ENCODE data around the gene TMEM54.
A peak's percentile ranks its signal among the peaks of the same experiment; 100 is the strongest.

Gene TMEM54

DNA sequence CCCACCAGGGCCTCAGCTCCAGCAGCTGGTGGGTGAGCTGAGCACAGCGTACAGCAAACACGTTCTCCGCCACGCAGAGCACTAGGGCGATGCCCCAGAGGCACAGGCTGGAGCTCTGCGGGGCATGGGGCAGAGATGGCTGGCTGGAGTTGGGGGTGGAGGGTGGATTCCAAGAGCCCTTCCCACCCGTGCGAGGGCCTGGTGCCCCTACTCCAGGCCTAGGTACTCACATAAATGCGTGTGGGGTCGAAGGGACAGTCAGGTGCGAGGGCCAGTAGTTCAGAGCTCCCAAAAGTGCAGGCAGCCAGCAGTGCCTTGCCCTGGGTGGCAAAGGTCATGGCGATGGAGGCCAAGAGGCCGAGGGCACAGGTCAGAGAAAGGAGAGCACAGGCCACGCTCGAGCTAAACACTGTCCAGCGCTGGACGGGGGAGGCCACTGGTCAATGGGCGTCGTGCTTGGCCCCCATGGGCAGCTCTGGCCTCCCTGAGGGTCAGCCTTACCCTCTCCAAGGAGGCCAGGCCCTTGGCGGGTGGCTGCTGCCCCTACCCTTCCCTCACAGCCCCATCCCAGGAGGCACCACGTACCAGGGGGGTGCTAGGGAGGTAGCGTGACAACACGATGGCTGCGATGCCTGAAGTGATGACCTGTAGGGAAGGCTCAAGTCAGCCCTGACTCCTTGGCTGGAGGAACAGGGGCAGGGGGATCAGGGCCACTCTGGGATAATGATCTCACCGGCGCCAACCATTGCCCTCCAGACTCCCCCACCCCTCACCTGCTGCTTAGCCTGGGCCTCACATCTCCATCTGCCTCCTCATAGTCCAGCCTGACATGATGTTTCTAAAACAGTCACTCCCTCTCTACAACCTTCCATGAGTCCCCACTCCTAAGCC, 5.6 kb downstream of the TMEM54 start:
- DNase-seq (ENCODE audit: low read depth in 1 of 2, low spot score in 1 of 2) = no peak

DNA sequence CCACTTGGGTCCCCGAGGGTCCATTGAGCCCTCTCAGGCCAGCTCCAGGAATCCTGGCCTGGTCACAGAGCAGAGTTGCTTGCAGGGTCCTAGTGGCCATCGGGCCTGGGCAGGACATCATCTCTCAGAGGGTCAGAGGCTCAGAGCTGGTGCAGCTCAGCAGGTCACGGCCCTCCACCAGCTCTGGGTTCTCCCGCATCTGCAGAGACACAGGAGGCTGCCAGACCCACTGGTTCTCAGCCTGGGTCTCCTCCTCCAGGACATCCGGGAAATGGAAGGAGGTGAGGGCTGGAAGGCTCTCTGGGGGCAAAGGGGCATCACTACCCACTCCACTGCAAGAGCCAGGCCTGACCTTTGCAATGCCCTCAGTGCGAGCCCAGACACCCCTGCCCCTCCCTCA, 6.5 kb downstream of the TMEM54 start:
- no peak for DNase-seq (ENCODE audit: low read depth in 1 of 2, low spot score in 1 of 2)

DNA sequence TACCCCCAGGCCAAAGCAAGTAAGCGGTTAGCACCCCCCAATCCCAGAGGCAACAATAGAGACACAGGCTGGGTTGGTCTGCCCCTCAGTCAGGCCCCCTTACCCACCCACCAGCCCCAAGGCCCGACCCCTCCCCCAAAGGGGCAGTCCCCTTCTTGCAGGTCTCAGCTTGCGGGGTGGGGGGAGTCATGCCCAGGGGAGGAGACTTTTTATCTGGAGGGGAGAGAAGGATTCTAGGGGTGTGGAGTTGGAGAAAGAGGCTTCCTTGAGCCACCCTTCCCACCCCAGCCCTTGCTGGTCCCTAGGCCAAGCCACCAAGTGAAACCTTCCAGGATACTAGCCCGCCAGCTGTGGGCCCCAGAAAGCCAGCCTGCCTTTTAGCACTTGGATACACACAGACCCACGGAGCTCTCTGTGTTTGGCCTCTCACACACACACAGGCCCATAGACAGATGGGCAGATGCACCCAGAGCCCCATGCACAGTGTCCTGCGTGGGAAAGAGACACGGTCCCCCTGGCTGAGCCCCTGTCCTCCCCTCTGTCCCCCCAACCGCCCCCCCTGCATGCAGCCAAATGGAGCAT, 7.1 kb downstream of the TMEM54 start:
- no peak for DNase-seq (ENCODE audit: low read depth in 1 of 2, low spot score in 1 of 2)

DNA sequence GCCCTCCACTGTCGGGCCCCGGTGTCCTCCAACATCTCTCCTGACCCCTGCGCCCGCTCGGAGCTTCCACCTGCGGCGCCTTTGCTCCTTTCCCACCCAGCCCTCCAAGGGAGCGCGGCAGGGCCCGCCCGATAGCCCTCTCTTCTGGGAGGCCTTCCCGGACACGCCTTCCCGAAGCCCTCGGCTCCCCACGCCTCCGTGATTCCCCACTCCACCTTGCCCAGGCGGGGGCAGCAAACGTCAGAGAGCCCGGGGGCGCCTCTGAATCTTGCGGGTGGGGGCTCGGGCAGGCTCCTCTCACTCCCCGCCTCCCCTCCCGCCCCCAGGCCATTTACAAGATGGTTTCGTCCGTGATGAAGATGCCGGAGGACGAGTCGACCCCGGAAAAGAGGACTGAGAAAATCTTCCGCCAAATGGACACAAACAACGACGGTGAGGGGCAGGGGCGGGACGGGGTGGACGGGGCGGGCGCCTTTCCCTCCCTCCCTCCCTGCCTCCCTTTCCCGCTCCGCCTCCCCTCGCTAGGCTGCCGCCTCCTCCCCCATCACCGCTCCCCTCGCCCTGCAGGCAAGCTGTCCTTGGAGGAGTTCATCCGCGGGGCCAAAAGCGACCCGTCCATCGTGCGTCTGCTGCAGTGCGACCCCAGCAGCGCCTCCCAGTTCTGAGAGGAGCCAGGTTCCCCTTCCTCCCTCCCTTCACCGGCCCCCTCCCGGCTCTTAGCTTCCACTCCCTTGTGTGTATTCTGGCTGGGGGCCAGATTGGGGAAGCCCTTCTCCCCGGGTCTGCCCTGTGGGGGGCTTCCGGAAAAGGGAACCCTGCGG, 7.8 kb downstream of the TMEM54 start:
- DNase-seq (ENCODE audit: low read depth in 1 of 2, low spot score in 1 of 2) = no peak

DNA sequence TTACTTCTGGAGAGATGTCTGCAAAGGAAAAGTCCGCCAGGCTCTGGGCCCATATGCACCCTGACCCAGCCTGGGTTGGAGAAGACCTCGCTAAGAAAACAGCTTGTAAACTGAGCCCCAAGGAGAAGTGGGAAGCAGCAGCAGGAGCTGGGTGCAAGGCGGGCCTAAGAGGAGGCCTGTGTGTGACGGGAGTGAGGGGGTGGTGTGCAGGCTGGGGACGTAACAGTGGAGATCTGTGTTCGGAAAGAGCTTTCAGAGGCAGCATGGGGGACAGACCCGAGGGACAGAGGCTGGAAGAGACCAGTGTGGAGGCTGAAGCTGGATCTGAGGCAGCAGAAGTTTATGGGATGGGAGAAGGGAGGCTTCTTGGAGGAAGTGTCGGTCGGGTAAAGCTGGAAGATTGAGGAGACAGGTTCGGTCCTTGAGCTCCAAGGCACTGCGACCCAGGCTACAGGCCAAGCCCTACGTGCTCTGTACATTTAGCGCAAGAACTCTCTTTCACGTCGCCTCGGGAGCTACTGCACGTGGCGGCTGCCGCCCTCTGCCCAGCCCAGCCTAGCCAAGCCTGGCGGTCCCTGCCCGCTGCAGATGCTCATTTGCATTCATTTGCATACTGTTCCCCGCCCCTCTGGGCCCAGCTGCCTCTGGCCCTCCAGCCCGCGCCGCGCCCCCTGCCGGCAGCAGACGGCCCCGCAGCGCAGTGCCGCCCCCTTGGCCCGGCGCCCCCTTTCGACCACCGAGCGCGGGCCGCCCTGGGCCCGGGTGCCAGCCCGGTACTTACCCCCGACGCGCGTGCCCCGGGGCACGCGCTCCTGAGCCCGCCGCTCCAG, 8.6 kb downstream of the TMEM54 start:
- peak in 1 of 2 donors; percentile 33 for DNase-seq (ENCODE audit: low read depth in 1 of 2, low spot score in 1 of 2)

DNA sequence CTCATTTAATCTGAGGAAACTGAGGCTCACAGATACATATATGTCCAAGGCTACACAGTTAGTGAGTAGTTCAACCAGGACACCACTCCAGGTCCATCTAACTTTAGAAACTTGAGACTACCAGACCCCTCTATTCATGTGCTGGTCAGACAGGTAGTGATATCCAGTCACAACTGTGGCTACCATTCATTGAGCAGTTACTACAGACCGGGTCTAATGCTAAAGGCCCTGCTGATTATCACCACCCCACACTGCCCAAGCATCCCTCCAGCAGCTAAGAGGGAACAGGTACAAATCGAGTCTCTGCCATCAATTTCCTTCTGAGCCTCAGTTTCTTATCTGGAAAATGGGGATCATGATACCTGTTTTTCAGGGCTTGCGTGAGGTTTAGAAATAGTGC, 9.6 kb downstream of the TMEM54 start:
- no peak for DNase-seq (ENCODE audit: low read depth in 1 of 2, low spot score in 1 of 2)

DNA sequence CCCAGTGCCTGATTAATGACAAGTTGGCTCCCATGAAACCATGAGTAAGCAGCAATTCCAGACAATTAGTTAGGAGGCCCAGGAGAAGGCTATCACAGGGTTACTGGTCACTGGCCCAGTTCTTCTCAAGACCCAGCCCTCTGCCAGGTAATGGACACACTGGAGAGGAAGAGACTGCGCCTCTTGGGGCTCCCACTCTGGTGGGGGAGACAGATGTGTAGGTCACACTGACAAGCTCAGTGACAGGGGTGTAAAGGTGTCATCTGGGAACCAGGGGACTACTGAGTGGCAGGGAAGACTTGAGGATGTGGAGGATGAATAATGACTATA, 10.0 kb downstream of the TMEM54 start:
- no peak for DNase-seq (ENCODE audit: low read depth in 1 of 2, low spot score in 1 of 2)

DNA sequence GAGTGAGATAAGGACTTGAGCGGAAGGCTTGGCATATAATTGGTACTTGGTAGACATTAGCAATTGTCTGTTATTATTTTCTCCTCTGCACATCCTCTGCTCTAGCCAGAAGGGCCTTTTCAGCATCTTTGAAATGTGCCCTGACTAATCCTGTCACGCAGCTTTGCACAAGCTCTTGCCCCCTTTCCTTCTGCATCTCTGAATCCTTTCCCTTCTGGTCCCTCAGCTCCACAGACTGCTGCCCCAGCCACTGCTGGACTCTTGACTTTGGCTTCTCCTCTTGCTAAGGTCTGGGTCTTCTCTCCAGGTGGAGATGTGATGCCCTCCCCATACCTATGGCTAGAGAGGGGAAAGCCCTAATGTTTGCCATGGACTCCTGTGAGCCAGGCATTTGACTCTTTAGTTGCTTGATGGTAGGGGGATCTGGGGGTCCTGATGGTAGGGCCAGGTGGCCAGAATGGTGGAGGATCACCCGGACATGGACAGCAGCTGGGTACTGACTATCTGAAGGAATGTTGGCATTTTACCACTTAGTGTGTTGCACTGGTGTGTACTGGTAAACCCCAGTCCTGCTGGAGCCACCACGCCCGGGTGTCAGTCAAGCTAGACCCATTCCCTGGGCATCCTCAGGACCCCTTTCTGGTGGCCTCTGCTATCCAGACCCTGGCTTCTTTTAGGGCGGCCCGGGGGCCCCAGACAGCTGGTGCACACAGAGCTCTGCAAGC, 10.5 kb downstream of the TMEM54 start:
- DNase-seq (ENCODE audit: low read depth in 1 of 2, low spot score in 1 of 2) = no peak

DNA sequence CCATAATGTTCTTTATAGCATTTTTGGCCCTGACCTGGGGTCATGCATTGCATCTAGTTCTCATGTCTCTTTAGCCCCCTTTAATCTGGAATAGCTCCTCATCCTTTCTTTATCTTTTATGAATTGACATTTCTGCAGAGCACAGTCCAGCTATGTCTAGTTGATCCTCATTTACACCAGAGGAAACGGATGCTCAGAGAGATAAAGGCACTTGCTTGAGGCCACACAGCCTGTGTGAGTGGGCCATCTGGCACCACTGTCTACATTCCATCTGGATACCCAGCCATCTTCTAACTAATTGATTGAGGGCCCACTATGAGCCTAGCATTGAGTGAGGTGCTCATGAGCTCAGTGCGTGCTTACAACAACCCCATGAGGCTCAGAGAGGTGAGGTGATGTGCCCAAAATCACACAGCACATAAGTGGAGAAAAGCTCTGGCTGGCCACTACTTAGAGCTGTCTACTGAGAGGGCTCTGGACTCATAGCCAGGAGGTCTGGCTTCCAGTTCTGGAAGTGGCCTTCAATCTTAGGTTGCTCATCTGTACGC, 11.4 kb downstream of the TMEM54 start:
- DNase-seq (ENCODE audit: low read depth in 1 of 2, low spot score in 1 of 2) = no peak

DNA sequence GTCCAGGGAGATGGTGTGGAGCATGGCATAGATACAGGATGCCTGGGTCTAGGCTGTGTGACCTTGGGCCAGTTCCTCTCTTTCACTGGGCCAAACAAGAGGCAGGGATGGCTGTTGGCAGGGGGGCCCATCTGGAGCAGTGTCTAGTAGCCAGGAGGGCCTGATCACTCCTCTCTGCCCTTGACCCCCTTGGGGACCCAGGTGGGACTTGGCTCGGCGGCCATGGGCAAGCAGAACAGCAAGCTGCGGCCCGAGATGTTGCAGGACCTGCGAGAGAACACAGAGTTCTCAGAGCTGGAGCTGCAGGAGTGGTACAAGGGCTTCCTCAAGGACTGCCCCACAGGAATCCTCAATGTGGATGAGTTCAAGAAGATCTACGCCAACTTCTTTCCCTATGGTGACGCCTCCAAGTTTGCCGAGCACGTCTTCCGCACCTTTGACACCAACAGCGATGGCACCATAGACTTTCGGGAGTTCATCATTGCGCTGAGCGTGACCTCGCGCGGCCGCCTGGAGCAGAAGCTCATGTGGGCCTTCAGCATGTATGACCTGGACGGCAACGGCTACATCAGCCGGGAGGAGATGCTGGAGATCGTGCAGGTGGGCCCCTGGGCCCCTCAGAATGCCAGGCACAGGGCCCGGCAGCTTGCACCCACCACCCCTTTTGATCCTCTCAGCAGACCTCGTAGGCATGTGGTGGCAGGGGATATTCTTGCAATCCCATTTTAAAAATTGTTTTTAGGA, 12.3 kb downstream of the TMEM54 start:
- DNase-seq (ENCODE audit: low read depth in 1 of 2, low spot score in 1 of 2) = no peak

DNA sequence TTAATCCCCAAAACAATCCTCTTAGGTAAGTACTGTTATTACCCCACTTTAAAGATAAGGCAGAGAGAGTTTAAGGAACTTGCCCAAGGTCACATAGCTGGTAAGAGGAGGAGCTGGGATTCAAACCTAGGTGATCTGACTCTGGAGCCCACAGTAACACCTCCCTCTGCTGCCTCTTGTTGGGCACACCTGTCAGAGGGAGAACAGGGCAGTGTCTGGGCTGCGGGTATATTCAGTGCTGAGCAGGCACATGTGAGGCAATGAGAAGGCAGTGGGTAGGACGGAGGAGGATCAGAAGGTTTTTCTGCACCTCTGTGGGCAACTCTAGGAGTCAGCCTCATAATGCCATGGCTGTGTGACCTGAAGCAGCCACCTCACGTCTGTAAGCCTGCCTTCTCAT, 13.1 kb downstream of the TMEM54 start:
- no peak for DNase-seq (ENCODE audit: low read depth in 1 of 2, low spot score in 1 of 2)

DNA sequence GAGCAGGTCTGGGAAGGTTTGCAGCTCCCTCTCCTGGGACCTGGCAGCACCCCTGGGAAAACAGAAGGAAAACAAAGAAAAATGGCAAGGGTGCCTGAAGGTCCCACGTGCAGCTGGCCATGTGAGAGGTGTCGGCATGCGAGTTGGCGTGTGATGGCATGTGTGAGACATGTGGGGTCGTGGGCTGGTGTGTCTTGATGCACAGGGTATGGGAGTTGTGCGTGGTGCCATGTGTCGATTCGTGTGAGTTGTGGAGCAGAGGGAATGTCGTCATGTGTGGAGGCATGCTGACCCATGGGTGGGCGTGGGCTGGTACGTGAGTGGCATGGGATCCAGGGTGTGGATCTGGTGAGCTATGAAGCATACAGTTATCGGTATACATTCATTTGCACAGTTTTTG, 13.6 kb downstream of the TMEM54 start:
- no peak for DNase-seq (ENCODE audit: low read depth in 1 of 2, low spot score in 1 of 2)

DNA sequence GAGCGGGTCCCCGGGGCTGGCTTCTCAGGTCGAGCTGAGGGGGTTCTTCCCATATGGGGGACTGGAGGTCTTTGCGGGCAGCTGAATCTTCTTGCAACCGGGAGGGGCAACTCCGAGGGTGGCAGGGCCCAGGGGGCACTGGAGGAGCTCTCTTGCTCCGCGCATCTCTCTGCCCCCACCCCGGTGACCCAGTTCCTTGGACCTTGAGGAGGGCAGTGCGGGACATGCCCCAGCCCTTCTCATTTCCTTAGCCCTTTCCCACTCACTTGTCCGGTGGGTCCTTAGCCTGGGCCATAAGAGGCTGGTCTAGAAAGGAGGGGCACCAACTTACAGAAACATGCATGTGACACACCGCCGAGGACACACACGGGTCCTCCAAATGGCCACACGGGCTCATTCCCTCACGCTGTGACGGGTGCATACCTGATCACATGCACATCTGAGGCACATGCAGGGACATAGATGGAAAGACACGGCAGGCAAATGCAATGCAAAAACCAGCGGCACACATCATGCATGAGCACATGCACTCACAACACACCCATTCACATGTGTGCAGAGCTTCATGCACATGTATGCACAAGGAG, 14.3 kb downstream of the TMEM54 start:
- no peak for DNase-seq (ENCODE audit: low read depth in 1 of 2, low spot score in 1 of 2)

DNA sequence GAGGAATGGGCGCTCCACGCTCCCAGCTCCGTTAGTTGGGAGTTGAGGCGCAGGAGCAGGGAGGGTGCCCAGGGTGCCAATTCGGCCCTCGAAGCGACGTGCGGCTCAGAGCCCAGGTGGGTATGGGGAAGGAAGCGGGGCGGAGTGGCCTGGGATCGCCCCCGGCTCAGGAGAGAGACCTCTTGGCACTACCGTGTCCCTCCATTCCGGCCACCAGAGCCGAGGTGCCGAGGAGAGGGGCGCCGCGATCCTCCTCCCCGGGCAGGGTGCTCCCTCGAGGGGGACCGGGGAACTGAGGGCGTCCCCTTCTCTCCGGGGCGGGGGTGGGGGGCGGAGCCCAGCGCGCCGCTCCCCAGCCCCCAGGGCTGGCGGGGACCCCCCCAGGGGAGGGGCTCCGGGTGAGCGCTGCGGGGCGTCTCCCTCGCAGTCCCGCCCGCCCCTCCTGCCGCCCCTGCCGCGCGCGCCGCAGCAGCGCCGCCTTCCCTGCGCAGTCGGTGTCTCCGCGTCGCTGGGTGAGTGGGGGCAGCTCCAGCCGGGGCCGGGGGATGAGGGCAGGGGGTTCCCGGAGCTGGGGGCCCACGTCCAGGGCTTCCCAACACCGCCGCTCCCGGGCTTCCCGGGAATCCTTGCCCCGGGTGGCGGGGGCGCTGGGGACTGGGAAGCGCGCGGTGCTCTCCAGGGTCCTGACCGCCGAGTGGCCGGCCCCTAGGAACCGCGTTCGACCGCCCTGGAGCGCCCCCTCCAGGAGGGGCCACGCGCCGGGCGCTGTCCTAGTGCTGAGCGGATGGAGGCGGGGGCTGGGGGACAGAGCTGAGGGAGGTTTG, 15.0 kb downstream of the TMEM54 start, which contains the start of gene HPCA:
TSS of gene HPCA (plus strand) at position 488 of the 824 bp plus-strand sequence. CDS start 2,408 bp downstream, outside the sequence.
- DNase-seq (ENCODE audit: low read depth in 1 of 2, low spot score in 1 of 2) = no peak

DNA sequence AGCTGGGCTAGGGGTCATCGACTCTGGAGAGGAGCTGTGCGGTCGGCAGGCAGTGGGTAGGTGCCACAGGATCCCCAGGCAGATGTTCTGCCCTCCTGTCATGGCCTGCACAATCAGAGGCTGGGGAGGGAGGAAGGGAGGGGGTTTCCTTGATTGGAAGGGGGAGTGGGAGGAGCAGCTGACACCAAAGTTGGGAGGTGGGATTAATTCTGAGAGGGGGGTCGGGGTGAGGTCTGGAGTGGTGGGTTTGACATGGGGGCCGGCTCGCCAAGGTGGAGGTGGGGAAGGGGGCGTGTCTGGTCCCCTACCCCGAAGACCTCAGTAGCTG, 15.5 kb downstream of the TMEM54 start:
- DNase-seq (ENCODE audit: low read depth in 1 of 2, low spot score in 1 of 2) = no peak

DNA sequence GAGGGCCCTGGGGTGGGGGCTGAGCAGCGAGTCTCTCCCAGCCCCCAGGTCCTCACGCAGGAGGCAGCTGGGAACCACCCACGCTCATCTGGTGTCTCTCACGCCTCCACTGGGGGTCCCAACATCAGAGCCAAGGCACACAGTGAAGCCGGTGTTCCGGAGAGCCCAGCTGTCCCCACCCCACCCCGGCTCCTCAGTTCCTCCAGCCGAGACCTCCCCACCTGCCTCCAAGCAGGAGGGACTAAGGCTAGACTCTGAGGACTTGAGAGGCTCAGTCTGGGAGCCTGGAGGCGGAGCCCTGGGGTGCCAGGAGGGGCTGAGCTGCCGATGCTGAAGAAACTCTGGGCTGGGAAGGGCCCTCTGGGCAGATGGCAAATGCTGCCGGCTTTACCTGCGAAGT, 16.5 kb downstream of the TMEM54 start:
- no peak for DNase-seq (ENCODE audit: low read depth in 1 of 2, low spot score in 1 of 2)

DNA sequence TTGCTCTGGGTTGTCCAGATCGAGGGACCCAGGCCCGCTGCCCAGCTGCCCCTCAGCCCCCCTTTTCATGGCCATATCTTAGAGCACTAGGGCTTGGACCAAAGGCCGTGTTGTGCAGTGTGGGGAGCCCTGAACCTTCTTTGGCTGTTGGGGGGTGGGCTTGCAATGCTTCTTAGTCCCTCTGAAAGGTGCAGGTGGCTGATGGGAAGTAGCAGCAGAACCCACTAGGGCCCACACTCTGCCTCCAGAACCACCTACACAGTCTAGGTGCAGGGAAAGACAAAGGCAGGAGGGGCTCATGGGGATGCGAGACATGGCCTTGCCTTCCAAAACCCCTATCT, 17.2 kb downstream of the TMEM54 start:
- DNase-seq (ENCODE audit: low read depth in 1 of 2, low spot score in 1 of 2) = no peak

DNA sequence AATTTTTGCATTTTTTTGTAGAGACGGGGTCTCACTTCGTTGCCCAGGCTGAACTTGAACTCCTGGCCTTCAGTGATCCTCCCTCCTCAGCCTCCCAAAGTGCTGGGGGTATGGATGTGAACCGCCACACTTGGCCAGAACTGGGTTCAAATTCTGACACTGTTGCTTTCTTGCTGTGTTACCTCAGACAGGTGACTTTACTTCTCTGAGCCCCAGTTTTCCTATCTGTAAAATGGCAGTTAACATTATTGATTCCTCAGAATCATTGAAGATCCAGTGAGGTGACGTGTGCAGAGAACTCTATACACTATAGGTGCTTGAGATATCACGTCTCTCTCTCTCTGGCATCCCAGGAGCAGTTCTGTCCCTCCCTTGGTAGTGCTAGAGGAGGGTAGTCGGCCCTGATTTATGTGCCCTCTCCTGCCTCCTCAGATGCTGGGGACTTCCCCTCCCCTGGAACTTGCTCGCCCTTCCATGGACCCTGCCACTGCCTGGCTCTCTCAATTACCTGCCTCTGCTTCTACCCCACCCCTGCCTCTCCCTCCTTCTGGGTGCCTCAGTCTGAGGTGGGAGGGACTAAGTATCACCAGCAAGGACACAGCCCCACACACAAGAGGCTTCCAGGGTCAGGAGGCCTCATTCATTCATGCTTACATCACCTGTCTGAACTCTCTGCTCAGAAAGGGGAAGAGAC, 17.7 kb downstream of the TMEM54 start:
- DNase-seq (ENCODE audit: low read depth in 1 of 2, low spot score in 1 of 2) = no peak

Measured in stimulated activated CD4-positive, alpha-beta T cell treated with anti-CD3 and anti-CD28 coated beads, Interleukin-15, amount 100 ng/mL, for 1 hour (primary cell).